Neural crest cell (in vitro differentiated cells): Measurements from ENCODE around the gene TPI1. TPM values are rescaled to one million over a fixed set of nuclear protein-coding genes. Genes with fewer than 3 reads are reported as not detected.

Experiments
- DNase-seq: peaks from one replicate; pipeline ENCODE4 v3.0.0; 2021; ENCODE audit warnings: low read depth, mixed read lengths, low spot score
- H3K27ac Mint-ChIP-seq: one replicate; pipeline ENCODE4 v1.8.0; 2021; ENCODE audit warnings: mild to moderate bottlenecking, mixed read lengths; ENCODE audit not compliant: unreplicated experiment
- H3K27me3 Mint-ChIP-seq: 2 replicates; pipeline ENCODE4 v1.8.0; 2021; ENCODE audit warnings: low read depth, mild to moderate bottlenecking, mixed read lengths
- H3K36me3 Mint-ChIP-seq: 2 replicates; pipeline ENCODE4 v1.8.0; 2021; ENCODE audit warnings: low read depth, mild to moderate bottlenecking, mixed read lengths
- H3K4me1 Mint-ChIP-seq: 2 replicates; pipeline ENCODE4 v1.8.0; 2021; ENCODE audit warnings: mixed read lengths
- H3K4me3 Mint-ChIP-seq: one replicate; pipeline ENCODE4 v1.8.0; 2021; ENCODE audit warnings: mild to moderate bottlenecking, mixed read lengths
- H3K9me3 Mint-ChIP-seq: 2 replicates; pipeline ENCODE4 v1.8.0; 2021; ENCODE audit warnings: mixed read lengths
- CTCF ChIP-seq: fragments of 200-600 bp; sonication (generic); conservative IDR thresholded peaks from 2 replicates; pipeline ENCODE4 v1.5.0; 2021; ENCODE audit warnings: antibody characterized with exemption, mild to moderate bottlenecking
- total RNA-seq: library from RNA; stranded (reverse); gene quantifications from 2 replicates; pipeline ENCODE4 v1.2.1, GENCODE V29; 2021

Gene TPI1
- total RNA-seq, 1 donor from 2014 or later: 685 TPM

- peaks cover 6% of the 10 kb centered on the region for H3K36me3 Mint-ChIP-seq
- H3K9me3 Mint-ChIP-seq: no peaks in the 10 kb centered on the region
- H3K27ac Mint-ChIP-seq: no peak overlapping the region
- no peaks in the 10 kb centered on the region for H3K27me3 Mint-ChIP-seq
- DNase-seq: no peak
- H3K4me3 Mint-ChIP-seq: peak overlapping the region; percentile 36
- no peak for TF ChIP-seq CTCF
- peaks cover 16% of the 10 kb centered on the region for H3K4me1 Mint-ChIP-seq
These were observed 32.5 kb upstream of the TPI1 start for GRCh38 chr12:6834873-6835272.

DNA sequence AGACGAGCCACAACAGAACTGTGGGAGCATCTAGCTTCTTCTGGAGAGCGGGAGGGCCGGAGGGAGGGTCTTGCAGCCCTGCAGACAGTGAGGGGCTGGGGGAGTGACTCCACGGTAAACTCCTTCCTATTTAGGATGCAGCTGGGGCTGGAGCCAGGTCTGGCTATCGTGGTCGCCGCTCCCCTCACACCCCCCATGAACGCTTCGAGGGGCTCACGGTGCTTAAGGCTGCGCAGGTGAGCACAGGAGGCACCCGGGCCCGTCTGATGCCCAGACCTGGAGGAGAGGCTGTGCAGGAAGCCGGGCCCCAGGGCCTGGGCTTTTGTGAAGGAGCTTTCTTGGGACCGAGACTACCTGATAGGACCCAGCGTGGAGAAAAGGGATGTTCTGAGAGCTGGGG is 30.5 kb upstream of the TPI1 start:
- TF ChIP-seq CTCF: no peak
- Mint-ChIP-seq H3K27me3 (no peaks in the 10 kb centered on the region), H3K9me3 (no peaks in the 10 kb centered on the region), H3K36me3 (peaks cover 4% of the 10 kb centered on the region), H3K4me1 (peaks cover 7% of the 10 kb centered on the region), H3K27ac (no peak overlapping the region), H3K4me3 (no peak overlapping the region)
- no peak for DNase-seq

GRCh38 chr12:6837370-6838060 is 29.8 kb upstream of the TPI1 start:
- no peak for DNase-seq
- Mint-ChIP-seq H3K4me3 (no peak overlapping the region), H3K27ac (no peak overlapping the region), H3K36me3 (peaks cover 4% of the 10 kb centered on the region), H3K9me3 (no peaks in the 10 kb centered on the region), H3K4me1 (peaks cover 7% of the 10 kb centered on the region), H3K27me3 (no peaks in the 10 kb centered on the region)
- TF ChIP-seq CTCF: no peak

DNA sequence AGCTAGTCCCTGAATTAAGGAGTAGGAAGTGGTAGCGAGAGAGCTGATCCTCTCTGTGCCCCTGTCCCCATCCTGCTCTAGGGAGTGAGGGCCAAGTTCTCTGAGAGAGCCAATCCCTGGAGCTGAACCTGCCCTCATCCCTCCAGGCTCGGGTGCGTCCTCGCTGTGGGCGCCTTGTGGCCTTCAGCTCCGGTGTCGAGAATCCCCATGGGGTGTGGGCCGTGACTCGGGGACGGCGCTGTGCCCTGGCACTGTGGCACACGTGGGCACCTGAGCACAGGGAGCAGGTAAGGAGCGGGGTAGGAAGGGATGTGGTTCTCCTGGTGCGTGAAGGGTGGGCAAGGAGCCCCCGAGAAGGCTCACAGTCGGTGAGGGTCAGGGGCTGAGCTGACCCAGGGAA is 28.5 kb upstream of the TPI1 start:
- Mint-ChIP-seq H3K36me3 (peaks cover 6% of the 10 kb centered on the region), H3K9me3 (no peaks in the 10 kb centered on the region), H3K4me3 (no peak overlapping the region), H3K27ac (no peak overlapping the region), H3K27me3 (no peaks in the 10 kb centered on the region), H3K4me1 (peaks cover 7% of the 10 kb centered on the region)
- DNase-seq: no peak
- TF ChIP-seq CTCF: no peak

GRCh38 chr12:6839482-6840201 is 27.7 kb upstream of the TPI1 start:
- Mint-ChIP-seq H3K4me1 (peaks cover 7% of the 10 kb centered on the region), H3K27ac (no peak overlapping the region), H3K9me3 (no peaks in the 10 kb centered on the region), H3K4me3 (no peak overlapping the region), H3K27me3 (no peaks in the 10 kb centered on the region), H3K36me3 (peaks cover 8% of the 10 kb centered on the region)
- TF ChIP-seq CTCF: no peak
- DNase-seq: no peak
